SU-DHL-6 (cell line): ENCODE measurements around the gene PNPLA7.

Experiments used
- EZH2phosphoT487 ChIP-seq: fragments of 200-600 bp; sonication (generic), shearing (Covaris generic); conservative IDR thresholded peaks from 2 replicates; pipeline ENCODE4 v1.6.1; 2018; ENCODE audit warnings: mild to moderate bottlenecking, antibody characterized with exemption, low read length, moderate library complexity, mixed read lengths
- TF ChIP-seq, protein P1 (sequence below): fragments of 200-600 bp; sonication (generic); IDR thresholded peaks from one replicate; pipeline ENCODE4 v1.5.1; 2017; ENCODE audit warnings: antibody characterized with exemption, mild to moderate bottlenecking, low read length, moderate library complexity; ENCODE audit not compliant: insufficient read depth, poor library complexity, severe bottlenecking

DNA sequence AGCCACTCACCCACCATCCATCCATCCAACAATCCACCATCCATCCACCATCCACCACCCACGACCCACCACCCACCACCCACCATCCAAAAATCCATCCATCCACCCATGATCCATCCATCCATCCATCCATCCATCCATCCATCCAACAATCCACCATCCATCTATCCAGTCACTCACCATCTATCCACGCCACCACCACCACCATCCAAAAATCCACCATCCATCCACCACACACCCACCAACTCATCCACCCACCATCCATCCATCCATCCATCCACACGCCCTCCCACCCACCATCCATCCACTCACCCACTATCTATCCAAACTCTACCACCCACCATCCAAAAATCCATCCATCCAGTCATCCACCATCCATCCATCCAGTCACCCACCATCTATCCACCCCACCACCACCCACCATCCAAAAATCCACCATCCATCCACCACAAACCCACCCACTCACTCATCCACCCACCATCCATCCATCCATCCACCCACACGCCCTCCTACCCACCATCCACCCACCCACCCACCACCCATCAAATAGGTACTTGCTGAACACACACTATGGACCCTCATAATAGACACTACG, 19.5 kb upstream of the PNPLA7 start:
- TF ChIP-seq, protein P1, sequence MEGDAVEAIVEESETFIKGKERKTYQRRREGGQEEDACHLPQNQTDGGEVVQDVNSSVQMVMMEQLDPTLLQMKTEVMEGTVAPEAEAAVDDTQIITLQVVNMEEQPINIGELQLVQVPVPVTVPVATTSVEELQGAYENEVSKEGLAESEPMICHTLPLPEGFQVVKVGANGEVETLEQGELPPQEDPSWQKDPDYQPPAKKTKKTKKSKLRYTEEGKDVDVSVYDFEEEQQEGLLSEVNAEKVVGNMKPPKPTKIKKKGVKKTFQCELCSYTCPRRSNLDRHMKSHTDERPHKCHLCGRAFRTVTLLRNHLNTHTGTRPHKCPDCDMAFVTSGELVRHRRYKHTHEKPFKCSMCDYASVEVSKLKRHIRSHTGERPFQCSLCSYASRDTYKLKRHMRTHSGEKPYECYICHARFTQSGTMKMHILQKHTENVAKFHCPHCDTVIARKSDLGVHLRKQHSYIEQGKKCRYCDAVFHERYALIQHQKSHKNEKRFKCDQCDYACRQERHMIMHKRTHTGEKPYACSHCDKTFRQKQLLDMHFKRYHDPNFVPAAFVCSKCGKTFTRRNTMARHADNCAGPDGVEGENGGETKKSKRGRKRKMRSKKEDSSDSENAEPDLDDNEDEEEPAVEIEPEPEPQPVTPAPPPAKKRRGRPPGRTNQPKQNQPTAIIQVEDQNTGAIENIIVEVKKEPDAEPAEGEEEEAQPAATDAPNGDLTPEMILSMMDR = no peak
- no peak for TF ChIP-seq EZH2phosphoT487
